GM23248 (cell line): ENCODE data around the gene SEPTIN12.

Experiments used
- EZH2 ChIP-seq: fragments of 200-600 bp; sonication (generic); IDR thresholded peaks from 2 replicates; pipeline ENCODE4 v1.6.1; 2018; ENCODE audit warnings: antibody characterized with exemption, mild to moderate bottlenecking; ENCODE audit not compliant: insufficient read depth, poor library complexity, severe bottlenecking
- EZH2phosphoT487 ChIP-seq: fragments of 200-600 bp; sonication (generic); IDR thresholded peaks from 2 replicates; pipeline ENCODE4 v1.6.1; 2018; ENCODE audit warnings: antibody characterized with exemption, moderate library complexity, mild to moderate bottlenecking, low read depth; ENCODE audit not compliant: insufficient read depth

GRCh38 chr16:4768549-4769305 is 19.4 kb downstream of the SEPTIN12 start:
- TF ChIP-seq EZH2: no peak
- TF ChIP-seq EZH2phosphoT487: no peak
